GM19351 (cell line): Measurements from ENCODE around the gene SPIN2A.
"Not testable (repeated sequence)": the region's sequence is repeated elsewhere in the genome, so short reads cannot be mapped to it uniquely, and the experiment has no call there.

ENCODE experiments used
- ATAC-seq: cut with Tn5 transposase; IDR thresholded peaks from one replicate; pipeline ENCODE4 v1.9.1; 2021; ENCODE audit warnings: mild to moderate bottlenecking, moderate library complexity; ENCODE audit not compliant: unreplicated experiment

Gene SPIN2A

GRCh38 chrX:57137073-57137472, at the start of gene SPIN2A:
Gene SPIN2A (minus strand): TSS chrX:57137397. CDS start chrX:57136597, 800 bp downstream.
- ATAC-seq: not testable (repeated sequence)

- ATAC-seq: no peak
Observed at GRCh38 chrX:57178605-57179004, 41.4 kb upstream of the SPIN2A start.

DNA sequence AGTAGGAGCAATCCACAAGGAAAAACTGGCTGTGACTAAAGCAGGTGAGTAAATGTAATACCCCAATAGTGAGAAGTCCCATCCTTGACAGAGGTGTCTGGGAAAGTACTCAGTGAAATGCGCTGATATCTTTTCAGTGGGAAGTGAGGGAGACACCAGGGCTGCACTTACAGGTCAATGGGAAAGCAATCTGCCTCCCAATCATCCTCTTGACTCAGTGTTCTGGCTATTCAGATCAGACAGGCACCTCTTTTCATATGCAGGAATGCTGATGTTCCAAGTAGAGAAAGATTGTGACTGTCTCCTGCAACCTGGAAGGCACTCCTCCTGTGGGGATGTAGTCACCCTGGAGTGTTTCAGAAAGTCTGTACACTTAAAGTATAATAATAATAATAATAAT, 39.9 kb upstream of the SPIN2A start:
- ATAC-seq: no peak

DNA sequence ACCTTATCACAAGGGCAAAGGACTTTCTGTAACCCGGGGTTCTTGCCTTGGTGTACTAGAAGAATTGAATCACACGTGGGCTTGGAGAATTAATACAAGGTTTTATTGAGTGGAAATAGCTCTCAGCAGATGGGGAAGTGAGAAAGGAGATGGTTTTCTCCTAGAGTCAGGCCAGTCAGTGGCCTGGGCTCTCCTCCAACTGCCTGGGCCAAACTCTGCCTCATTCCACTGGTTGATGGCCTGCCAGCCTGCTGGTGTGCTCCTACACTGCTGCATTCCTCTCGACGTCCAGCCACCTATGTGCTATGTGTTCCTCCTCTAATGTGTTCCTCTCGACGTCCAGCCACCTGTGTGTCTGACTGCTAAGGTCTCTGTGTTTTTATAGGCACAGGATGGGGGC, 35.3 kb upstream of the SPIN2A start:
- no peak for ATAC-seq

DNA sequence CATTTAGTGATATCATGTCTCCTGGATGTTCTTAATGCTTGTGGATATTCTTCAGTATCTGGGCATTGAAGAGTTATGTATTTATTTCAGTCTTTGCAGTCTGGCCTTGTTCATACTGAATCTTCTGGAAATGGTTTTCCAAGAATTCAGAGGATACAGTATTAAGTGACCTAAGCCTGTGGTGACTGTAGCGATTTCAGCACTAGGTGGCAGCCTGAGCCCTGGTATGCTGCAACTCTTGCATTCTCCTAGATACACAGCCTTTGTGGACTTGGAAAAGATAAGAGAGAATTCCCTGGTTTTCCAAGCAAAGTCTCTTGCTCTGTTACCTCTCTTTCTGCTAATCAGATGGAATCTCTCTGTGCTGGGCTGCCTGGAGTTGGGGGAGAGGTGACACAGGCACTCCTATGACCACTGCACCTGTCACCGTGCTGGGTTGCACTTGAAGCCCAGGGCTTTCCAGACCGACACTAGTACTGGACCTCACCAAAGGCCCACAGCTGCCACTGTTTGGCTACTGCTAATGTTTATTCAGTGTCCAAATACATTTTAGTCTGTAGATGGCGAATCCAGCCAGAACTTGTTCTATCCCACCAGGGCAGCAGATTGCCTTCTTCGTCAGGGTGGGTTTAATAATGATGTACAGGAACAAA, 19.3 kb upstream of the SPIN2A start:
- ATAC-seq: no peak

DNA sequence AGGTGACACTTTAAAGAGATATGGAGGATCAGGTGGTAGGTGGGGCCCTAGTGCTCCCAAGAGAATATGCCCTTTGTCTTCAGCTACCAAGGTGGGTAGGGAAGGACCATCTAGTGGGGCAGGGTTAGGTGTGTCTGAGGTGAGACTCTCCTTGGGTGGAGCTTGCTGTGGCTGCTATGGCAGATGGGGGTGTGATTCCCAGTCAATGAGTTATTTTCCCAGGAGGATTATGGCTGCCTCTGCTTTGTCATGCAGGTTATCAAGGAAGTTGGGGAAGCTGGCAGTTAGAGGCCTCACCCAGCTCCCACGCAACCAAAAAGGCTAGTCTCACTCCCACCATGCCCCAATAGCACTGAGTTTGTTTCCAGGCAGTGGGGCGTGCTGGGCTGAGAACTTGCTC, 18.0 kb upstream of the SPIN2A start:
- ATAC-seq: no peak

GRCh38 chrX:57152222-57152621, 15.0 kb upstream of the SPIN2A start:
- ATAC-seq: not testable (repeated sequence)

DNA sequence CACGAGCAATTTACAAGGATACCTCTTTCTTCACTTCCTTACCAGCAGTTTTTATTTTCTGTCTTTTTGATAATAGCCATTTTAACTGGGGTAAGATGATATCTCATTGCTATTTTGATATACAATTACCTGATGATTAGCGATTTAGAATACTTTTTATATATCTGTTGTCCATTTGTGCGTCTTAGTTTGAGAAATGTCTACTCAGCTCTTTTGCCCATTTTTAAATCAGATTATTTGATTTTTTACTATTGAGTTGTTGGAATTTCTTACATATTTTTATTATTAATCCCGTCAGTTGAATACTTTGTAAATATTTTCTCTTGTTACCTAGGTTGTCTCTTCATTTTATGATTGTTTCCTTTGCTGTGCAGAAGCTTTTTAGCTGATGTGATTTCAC, 1.5 kb upstream of the SPIN2A start:
- ATAC-seq: no peak

- no peak for ATAC-seq
Observed at GRCh38 chrX:57137501-57137900, 304 bp upstream of the SPIN2A start.

- not testable (repeated sequence) for ATAC-seq
Observed at GRCh38 chrX:57136589-57136988, 608 bp downstream of the SPIN2A start.

DNA sequence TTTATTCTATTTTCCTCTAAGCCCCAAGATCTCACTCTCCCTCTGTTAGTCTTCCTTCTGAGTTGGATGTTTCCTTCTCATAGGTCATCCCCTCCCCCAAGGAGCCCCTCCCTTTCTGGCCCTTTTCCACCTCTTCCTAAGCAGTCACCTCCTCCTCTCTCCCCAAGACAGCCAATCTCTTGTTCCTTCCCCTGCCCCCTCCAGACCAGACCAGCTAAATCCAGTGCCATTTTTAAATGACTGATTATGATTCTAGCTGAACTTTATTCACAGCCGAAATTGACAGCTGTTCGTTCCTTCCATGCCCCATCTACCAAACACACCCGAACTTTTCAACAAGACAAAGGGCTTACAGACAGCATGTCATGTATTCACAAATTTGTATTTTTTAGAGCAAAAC, 1.9 kb downstream of the SPIN2A start:
- no peak for ATAC-seq

DNA sequence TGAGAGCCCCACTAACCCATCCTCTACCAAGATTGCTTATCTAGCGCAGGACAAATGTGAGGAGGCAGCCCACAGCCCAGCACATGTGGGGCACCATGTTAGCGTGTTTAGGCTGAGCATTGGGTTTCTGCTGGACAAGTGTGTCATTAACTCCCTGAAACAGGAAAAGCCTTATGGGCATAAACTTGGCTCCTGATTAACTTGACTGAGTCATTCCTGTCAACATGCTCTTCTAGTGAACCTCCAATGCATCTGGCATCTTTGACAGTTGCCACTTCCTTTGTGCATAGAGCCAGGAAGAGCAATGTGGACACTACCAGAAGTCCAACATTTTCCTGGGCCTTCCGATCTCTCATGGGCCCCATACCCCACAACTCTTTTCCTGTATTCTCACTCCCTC, 2.5 kb downstream of the SPIN2A start:
- no peak for ATAC-seq

GRCh38 chrX:57133706-57134105, 3.5 kb downstream of the SPIN2A start:
- ATAC-seq: no peak

DNA sequence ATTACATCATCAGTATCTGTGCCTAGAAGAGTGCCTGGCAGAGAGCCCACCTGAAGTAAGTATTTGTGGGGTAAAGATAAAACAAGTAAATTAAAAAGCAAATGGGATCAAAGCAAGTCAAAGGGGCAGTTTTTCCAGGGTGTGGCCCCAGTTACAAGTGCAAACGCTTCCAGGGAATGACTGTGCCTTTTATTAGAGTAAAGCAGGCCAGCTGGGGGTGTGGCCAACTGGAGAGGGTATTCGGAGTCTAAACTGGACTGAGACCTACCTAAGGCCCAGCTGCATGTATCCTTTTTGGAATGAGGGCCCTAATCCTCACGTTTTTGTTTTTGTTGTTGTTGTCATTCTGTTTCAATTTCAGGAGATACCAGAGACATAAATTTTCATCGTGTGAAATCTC, 3.9 kb downstream of the SPIN2A start:
- not testable (repeated sequence) for ATAC-seq

DNA sequence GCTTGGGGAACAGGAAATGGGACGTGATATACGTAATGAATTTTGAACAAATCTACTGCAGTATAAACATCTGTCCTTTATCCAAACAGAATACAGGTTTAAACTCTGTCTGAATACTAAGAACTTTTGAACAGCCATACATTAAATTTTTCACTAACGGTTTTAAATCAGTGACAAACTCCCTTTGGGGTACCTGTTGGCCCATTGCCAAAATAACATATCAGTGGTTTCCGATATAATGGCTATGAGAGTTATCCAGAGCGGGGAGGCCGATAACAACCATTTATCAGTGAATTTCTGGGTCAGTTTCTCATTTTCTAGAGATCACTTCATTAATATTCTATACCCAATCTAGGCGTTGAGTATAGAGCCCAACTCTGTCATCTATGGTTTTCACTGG, 5.2 kb downstream of the SPIN2A start:
- ATAC-seq: no peak

- ATAC-seq: no peak
Observed at GRCh38 chrX:57121816-57122215, 15.4 kb downstream of the SPIN2A start.

GRCh38 chrX:57121162-57121755, 15.9 kb downstream of the SPIN2A start, which contains the start of gene SPIN2B:
Gene SPIN2B (minus strand): TSS chrX:57121548.
- peak; percentile 99 for ATAC-seq

DNA sequence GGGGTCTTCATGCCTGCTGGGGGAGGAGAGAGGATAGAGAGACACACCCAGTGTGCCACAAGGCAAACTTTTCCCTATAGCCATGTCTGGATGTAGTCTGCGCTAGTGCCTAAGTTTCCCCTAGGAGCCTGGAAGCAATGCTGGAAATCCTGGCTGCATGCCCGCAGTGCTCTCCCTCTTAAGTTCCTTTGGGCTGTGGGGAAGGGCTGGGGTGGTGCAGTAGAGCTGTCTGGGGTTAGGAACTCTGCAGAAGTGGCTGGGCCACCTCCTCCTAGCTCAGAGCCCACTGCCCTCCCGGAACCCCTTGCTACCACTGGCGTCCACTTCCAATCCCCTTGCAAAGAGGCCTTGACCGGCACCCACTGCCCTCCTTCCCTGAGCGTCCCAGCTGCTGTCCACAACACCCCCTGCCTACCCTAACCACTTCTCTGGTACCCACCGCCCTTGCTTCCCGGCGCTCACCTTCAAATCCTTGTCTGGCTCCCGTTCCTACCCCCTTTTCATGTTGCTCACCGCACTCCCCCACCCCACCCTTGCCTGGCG, 16.5 kb downstream of the SPIN2A start:
- not testable (repeated sequence) for ATAC-seq

DNA sequence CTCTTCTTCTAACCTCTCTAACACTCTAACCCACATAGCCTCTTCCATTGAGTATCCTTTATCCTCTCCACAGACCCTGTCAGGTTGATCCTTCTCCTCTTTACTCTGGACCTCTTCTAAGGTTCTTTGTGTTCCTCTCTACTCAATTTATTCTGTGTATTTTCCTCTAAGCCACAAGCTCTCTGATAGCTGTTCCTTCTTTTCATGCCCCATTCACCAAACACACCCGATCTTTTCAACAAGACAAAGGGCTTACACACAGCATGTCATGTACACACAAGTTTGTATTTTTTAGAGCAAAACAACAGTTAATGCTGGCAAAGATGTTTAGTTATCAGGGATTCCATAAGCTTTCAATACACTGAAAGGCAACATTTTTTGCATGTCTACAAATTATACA, 17.8 kb downstream of the SPIN2A start:
- no peak for ATAC-seq

- not testable (repeated sequence) for ATAC-seq
Observed at GRCh38 chrX:57117566-57117965, 19.6 kb downstream of the SPIN2A start.

- no peak for ATAC-seq
Observed at GRCh38 chrX:57104921-57105398, 32.2 kb downstream of the SPIN2A start.

DNA sequence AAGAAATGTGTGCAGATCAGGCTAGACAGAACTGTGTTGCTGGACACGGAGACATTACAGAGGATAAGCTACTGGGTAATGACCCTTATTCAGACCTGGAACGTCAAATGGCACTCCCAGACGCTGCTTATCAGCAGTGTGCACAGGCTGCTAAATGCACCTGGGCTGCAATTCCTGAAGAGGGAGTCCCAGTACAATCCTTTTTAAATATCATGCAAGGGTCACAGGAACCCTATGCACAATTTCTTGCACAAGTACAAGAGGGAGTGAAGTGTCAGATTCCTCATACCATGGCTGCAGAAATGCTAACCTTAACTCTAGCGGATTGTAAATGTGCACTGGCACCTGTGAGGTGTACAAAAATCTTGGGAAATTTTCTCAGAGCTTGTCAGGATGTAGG, 32.8 kb downstream of the SPIN2A start:
- no peak for ATAC-seq
